HepG2 (cell line): ENCODE data around the gene DGKG. TPM values are rescaled to one million over a fixed set of nuclear protein-coding genes. Genes with fewer than 3 reads are reported as not detected.

Source experiments
- ATAC-seq: fragments of 200-7000 bp; cut with Tn5 transposase; 3 replicates; pipeline ENCODE4 v1.9.1; 2020; ENCODE audit warnings: mild to moderate bottlenecking, moderate library complexity
- BruUV-seq: library from RNA; stranded (reverse); fragments of 400-500 nt; replicated peaks from 2 replicates; lab custom pipeline; 2021; lab: Mats Ljungman, UMichigan
- CTCF ChIA-PET: fragments of 300-600 bp; formaldehyde crosslinking; extraction: SDS; loops from one replicate; lab custom pipeline; 2021; ENCODE audit warnings: low total read pairs, inconsistent platforms, low intra/inter-chr PET ratio; lab: Yijun Ruan, JAX
- POLR2A ChIA-PET: fragments of 350-600 bp; sonication (Branson Sonifier 250); formaldehyde crosslinking; loops from one replicate; lab custom pipeline; 2020; ENCODE audit warnings: antibody characterized with exemption, inconsistent platforms; lab: Yijun Ruan, JAX
- DNase-seq: peaks from one replicate; pipeline ENCODE4 v3.0.0-alpha.2; 2015; ENCODE audit warnings: low spot score
- FAIRE-seq: peaks from 3 replicates; lab custom pipeline; 2011; peaks lifted over from hg19 to GRCh38; lab: Jason Lieb, UNC
- H2AFZ ChIP-seq: one replicate; pipeline ENCODE4 v1.6.1; 2011; ENCODE audit warnings: low read length, inconsistent platforms
- H3K27ac ChIP-seq: fragments of 300-600 bp; 3 replicates; pipeline ENCODE4 v1.8.0; 2011; ENCODE audit warnings: mixed run types, mild to moderate bottlenecking, mixed read lengths, low read length, inconsistent platforms; ENCODE audit not compliant: insufficient read depth; ENCODE audit errors: extremely low read length
- H3K27me3 ChIP-seq, 2 experiments: fragments of 200-600 bp in 1 of 2; 2 replicates in 1 of 2; 3 replicates in 1 of 2; pipeline versions ENCODE4 v1.6.0 to v1.8.0; 2011; ENCODE audit warnings: low read length in 2 of 2, mild to moderate bottlenecking in 2 of 2, moderate library complexity in 2 of 2, inconsistent platforms in 1 of 2; ENCODE audit not compliant: insufficient read depth in 2 of 2, control insufficient read depth in 1 of 2
- H3K36me3 ChIP-seq, 2 experiments: fragments of 200-600 bp in 1 of 2; replicated peaks in 1 of 2; 2 replicates in 1 of 2; 3 replicates in 1 of 2; pipeline versions ENCODE4 v1.5.1 to v1.8.0; 2011; ENCODE audit warnings: low read length in 2 of 2, inconsistent platforms in 1 of 2; ENCODE audit not compliant: insufficient read depth in 2 of 2, control insufficient read depth in 1 of 2
- H3K4me1 ChIP-seq: 2 replicates; pipeline ENCODE4 v1.5.1; 2012; ENCODE audit warnings: low read length, inconsistent platforms; ENCODE audit not compliant: insufficient read depth
- H3K4me2 ChIP-seq: 2 replicates; pipeline ENCODE4 v1.6.0; 2011; ENCODE audit warnings: low read depth, low read length, inconsistent platforms
- H3K4me3 ChIP-seq, 3 experiments: fragments of 200-600 bp in 1 of 3; sonication (generic), shearing (Covaris generic) in 1 of 3; replicated peaks in 1 of 3; 2 replicates each; pipeline ENCODE4 v1.5.1; 2011 to 2016; ENCODE audit warnings: low read length in 3 of 3, inconsistent platforms in 2 of 3, low read depth in 2 of 3, mild to moderate bottlenecking in 2 of 3, control low read depth in 1 of 3, mixed read lengths in 1 of 3; ENCODE audit not compliant: insufficient read depth in 1 of 3
- H3K79me2 ChIP-seq: one replicate; pipeline ENCODE4 v1.6.1; 2011; ENCODE audit warnings: low read length, inconsistent platforms; ENCODE audit not compliant: insufficient read depth
- H3K9ac ChIP-seq: 2 replicates; pipeline ENCODE4 v1.6.0; 2011; ENCODE audit warnings: mild to moderate bottlenecking, low read depth, low read length, inconsistent platforms; ENCODE audit not compliant: insufficient read depth
- H3K9me3 ChIP-seq: 2 replicates; pipeline ENCODE4 v1.5.1; 2012; ENCODE audit warnings: mild to moderate bottlenecking, low read length
- H4K20me1 ChIP-seq: 2 replicates; pipeline ENCODE4 v1.6.0; 2011; ENCODE audit warnings: inconsistent platforms, mild to moderate bottlenecking, low read length, moderate library complexity; ENCODE audit not compliant: insufficient read depth
- ARNT2 ChIP-seq: sonication (generic); formaldehyde crosslinking; IDR thresholded peaks from 2 replicates; pipeline ENCODE4 v1.8.0; 2022; ENCODE audit warnings: mild to moderate bottlenecking, low read depth, missing genetic modification reagents, moderate library complexity
- CCDC6 ChIP-seq: sonication (generic); formaldehyde crosslinking; IDR thresholded peaks from 2 replicates; pipeline ENCODE4 v1.8.1; 2022; ENCODE audit warnings: mild to moderate bottlenecking, missing genetic modification reagents, moderate library complexity
- ETV6 ChIP-seq: sonication (generic); formaldehyde crosslinking; conservative IDR thresholded peaks from 2 replicates; pipeline ENCODE4 v1.4.0; 2020; ENCODE audit warnings: missing genetic modification reagents
- GZF1 ChIP-seq: sonication (generic); formaldehyde crosslinking; IDR thresholded peaks from 2 replicates; pipeline ENCODE4 v1.5.1; 2020; ENCODE audit warnings: mild to moderate bottlenecking, missing genetic modification reagents
- HDAC6 ChIP-seq: fragments of 200-600 bp; sonication (generic); IDR thresholded peaks from 2 replicates; pipeline ENCODE4 v1.7.0; 2017; ENCODE audit warnings: mild to moderate bottlenecking, antibody characterized with exemption, low read length, low read depth
- HNF4G ChIP-seq, 2 experiments: sonication (generic) in 1 of 2; formaldehyde crosslinking in 1 of 2; IDR thresholded peaks; 2 replicates each; pipeline versions ENCODE4 v1.4.0 to v1.6.1; 2011 to 2020; ENCODE audit warnings: borderline replicate concordance in 2 of 2, low read depth in 2 of 2, mild to moderate bottlenecking in 2 of 2, low read length in 1 of 2, missing genetic modification reagents in 1 of 2, moderate library complexity in 1 of 2
- HOXA7 ChIP-seq: sonication (generic); formaldehyde crosslinking; IDR thresholded peaks from 2 replicates; pipeline ENCODE4 v1.8.1; 2022; ENCODE audit warnings: mild to moderate bottlenecking, missing genetic modification reagents, moderate library complexity
- HOXA9 ChIP-seq: sonication (generic); formaldehyde crosslinking; IDR thresholded peaks from 2 replicates; pipeline ENCODE4 v1.8.1; 2022; ENCODE audit warnings: missing genetic modification reagents, mild to moderate bottlenecking, moderate library complexity, borderline replicate concordance
- KDM4B ChIP-seq: sonication (generic); formaldehyde crosslinking; IDR thresholded peaks from 2 replicates; pipeline ENCODE4 v1.4.0; 2020; ENCODE audit warnings: missing genetic modification reagents
- MAFF ChIP-seq: IDR thresholded peaks from 2 replicates; pipeline ENCODE4 v1.6.1; 2011; ENCODE audit warnings: low read depth, low read length, improper control_type of control experiment
- MEIS1 ChIP-seq: sonication (generic); formaldehyde crosslinking; IDR thresholded peaks from 2 replicates; pipeline ENCODE4 v1.9.0; 2021; ENCODE audit warnings: mild to moderate bottlenecking, missing genetic modification reagents, moderate library complexity, borderline replicate concordance
- MIER2 ChIP-seq: IDR thresholded peaks from 2 replicates; pipeline ENCODE4 v1.6.1; 2016; ENCODE audit warnings: missing biosample characterization, missing genetic modification reagents
- MXI1 ChIP-seq: IDR thresholded peaks from 3 replicates; pipeline ENCODE4 v1.6.1; 2012; ENCODE audit warnings: low read depth, low read length, inconsistent platforms, borderline replicate concordance
- NFRKB ChIP-seq: fragments of 450-650 bp; IDR thresholded peaks from 2 replicates; pipeline ENCODE4 v1.6.1; 2017
- NFYC ChIP-seq: IDR thresholded peaks from 2 replicates; pipeline ENCODE4 v1.6.1; 2016; ENCODE audit warnings: missing genetic modification reagents, missing compliant biosample characterization
- PHF5A ChIP-seq: IDR thresholded peaks from one replicate; pipeline ENCODE4 v1.6.1; 2018; ENCODE audit warnings: low read depth, missing genetic modification reagents; ENCODE audit not compliant: unreplicated experiment
- PLRG1 ChIP-seq: fragments of 450-650 bp; conservative IDR thresholded peaks from 2 replicates; pipeline ENCODE4 v1.6.1; 2016
- RCOR2 ChIP-seq: IDR thresholded peaks from 2 replicates; pipeline ENCODE4 v1.6.1; 2016; ENCODE audit warnings: missing biosample characterization, missing genetic modification reagents
- SALL2 ChIP-seq: sonication (generic); formaldehyde crosslinking; IDR thresholded peaks from 2 replicates; pipeline ENCODE4 v1.8.1; 2023; ENCODE audit warnings: mild to moderate bottlenecking, missing genetic modification reagents, inconsistent platforms
- SKI ChIP-seq: fragments of 450-650 bp; IDR thresholded peaks from one replicate; pipeline ENCODE4 v1.6.1; 2018; ENCODE audit warnings: mild to moderate bottlenecking; ENCODE audit not compliant: partially characterized antibody
- TCF12 ChIP-seq, 2 experiments: fragments of 450-650 bp in 1 of 2; sonication (generic) in 1 of 2; formaldehyde crosslinking in 1 of 2; IDR thresholded peaks; 2 replicates each; pipeline versions ENCODE4 v1.6.1 to v1.8.0; 2017 to 2022; ENCODE audit warnings: antibody characterized with exemption in 1 of 2, mild to moderate bottlenecking in 1 of 2, missing genetic modification reagents in 1 of 2, moderate library complexity in 1 of 2
- WIZ ChIP-seq: sonication (generic); formaldehyde crosslinking; IDR thresholded peaks from 2 replicates; pipeline ENCODE4 v1.5.1; 2020; ENCODE audit warnings: mild to moderate bottlenecking, missing genetic modification reagents
- ZBTB21 ChIP-seq: sonication (generic); formaldehyde crosslinking; IDR thresholded peaks from 2 replicates; pipeline ENCODE4 v1.4.0; 2020; ENCODE audit warnings: missing genetic modification reagents
- ZNF30 ChIP-seq: sonication (generic); formaldehyde crosslinking; IDR thresholded peaks from 2 replicates; pipeline ENCODE4 v1.5.0; 2020; ENCODE audit warnings: mild to moderate bottlenecking, missing genetic modification reagents
- ZNF543 ChIP-seq: sonication (generic); formaldehyde crosslinking; IDR thresholded peaks from 2 replicates; pipeline ENCODE4 v1.4.0; 2020; ENCODE audit warnings: mild to moderate bottlenecking, missing genetic modification reagents
- ZNF546 ChIP-seq: sonication (generic); formaldehyde crosslinking; conservative IDR thresholded peaks from 2 replicates; pipeline ENCODE4 v1.8.1; 2023; ENCODE audit warnings: mild to moderate bottlenecking, missing genetic modification reagents
- ZNF614 ChIP-seq: IDR thresholded peaks from 2 replicates; pipeline ENCODE4 v1.6.1; 2018; ENCODE audit warnings: missing biosample characterization, missing genetic modification reagents, inconsistent platforms, borderline replicate concordance
- WGBS: methylation state at CpG from one replicate; pipeline ENCODE4 v1.1.6; 2017; ENCODE audit warnings: low lambda C conversion rate; 5-methylcytosine and 5-hydroxymethylcytosine counted together
- in situ Hi-C: cut with HindIII; loops from 2 replicates; pipeline ENCODE4 v1.10.0; 2017; ENCODE audit warnings: low pct_unique_long_range_greater_than_20kb; ENCODE audit not compliant: extremely low pct_ligation_motif_present
- intact Hi-C: fragments of 100-400 bp; cut with micrococcal nuclease; formaldehyde crosslinking; loops from one replicate; pipeline ENCODE4 v1.10.0; 2022; ENCODE audit not compliant: unreplicated experiment
- polyA plus RNA-seq, 8 experiments: library from polyadenylated mRNA; depleted of rRNA in 3 of 8; stranded (reverse) in 7 of 8; unstranded in 1 of 8; fragments of >200 nt; fragmentation: Illumina TruSeq in 4 of 8; extraction: Trizol in 4 of 8; gene quantifications; 2 replicates each; pipeline versions ENCODE4 v1.2.1 to v1.2.3, GENCODE V29; 2011 to 2016; ENCODE audit warnings: low read depth in 4 of 8, missing spikeins in 1 of 8, mixed read lengths in 1 of 8; ENCODE audit not compliant: insufficient read depth in 1 of 8
- total RNA-seq, 5 experiments: library from RNA; depleted of rRNA; stranded (reverse); fragments of >200 nt; fragmentation: Illumina TruSeq; extraction: Trizol; gene quantifications; 2 replicates each; pipeline ENCODE4 v1.2.3, GENCODE V29; 2016; ENCODE audit warnings: low read depth in 1 of 5

The DGKG gene
- total and polyA plus RNA-seq, 2 of the 13 experiments (the other 11 are each of a cell fraction or from before 2014, with no cell fraction given) = 3.8 to 6.2 TPM

- peak overlapping the region; percentile 65 for H2AFZ ChIP-seq
- FAIRE-seq (peak; percentile 96), ATAC-seq (peak; percentile 99), DNase-seq (peak; percentile 92)
- intact Hi-C loops (loop anchor here (1.0 to 5.0 kb wide), 6 partner anchors 31 to 259 kb away; partner anchors contain the start of gene ETV5), in situ Hi-C loops (loop anchor here (5.0 to 10.0 kb wide), 2 partner anchors 127 to 260 kb away; no protein-coding TSS in a partner anchor)
- H3K9me3 ChIP-seq = no peaks in the 10 kb centered on the region
- peaks cover 19% of the 10 kb centered on the region for H3K4me1 ChIP-seq
- H3K9ac ChIP-seq = peak overlapping the region; percentile 60
- BruUV-seq = TSS peak; percentile 54
- no peaks in the 10 kb centered on the region for H3K79me2 ChIP-seq
- 7% methylated on average over 13 of the region's 21 CpGs for whole genome bisulfite sequencing
- no peaks in the 10 kb centered on the region; a peak in 1 of 5 replicates for H3K36me3 ChIP-seq
- H3K4me2 ChIP-seq = peak overlapping the region; percentile 90
- H3K27me3 ChIP-seq = no peaks in the 10 kb centered on the region
- H3K4me3 ChIP-seq = peak overlapping the region; percentile 66 to 78 (median 75)
- H4K20me1 ChIP-seq = no peaks in the 10 kb centered on the region
- peak overlapping the region; percentile 64 for H3K27ac ChIP-seq
- ChIA-PET CTCF (interaction anchor here (0.7 to 3.1 kb wide), 9 partner anchors 32 to 298 kb away, joined by 3 to 33 read pairs (median 6); partner anchors contain the start of gene ETV5), POLR2A (interaction anchor here (0.6 to 1.7 kb wide), 9 partner anchors 32 to 269 kb away, joined by 3 to 9 read pairs (median 4); partner anchors contain the start of gene ETV5)
- no peak; the same call in 1 of the 2 replicates for TF ChIP-seq RCOR2 (CRISPR knock-in tag)
- TF ChIP-seq SKI = peak; percentile 35
- TF ChIP-seq MXI1 = peak; percentile 95; the same call in 2 of the 3 replicates
- no peak for TF ChIP-seq ZNF543
- peak; percentile 86 for TF ChIP-seq ZNF614 (CRISPR knock-in tag)
- TF ChIP-seq NFYC (CRISPR knock-in tag) = no peak
- TF ChIP-seq HDAC6 = no peak
- TF ChIP-seq MEIS1 = no peak
- TF ChIP-seq GZF1 (CRISPR knock-in tag) = no peak
- no peak for TF ChIP-seq HNF4G (IDR thresholded peaks at IDR 0.05; ENCODE audit: borderline replicate concordance, low read depth, low read length)
- TF ChIP-seq HNF4G (CRISPR knock-in tag; IDR thresholded peaks at IDR 0.05; ENCODE audit: borderline replicate concordance, low read depth) = no peak
- no peak for TF ChIP-seq KDM4B (CRISPR knock-in tag)
- no peak for TF ChIP-seq HOXA9 (CRISPR knock-in tag)
- no peak for TF ChIP-seq TCF12 (IDR thresholded peaks at IDR 0.05)
- no peak for TF ChIP-seq TCF12 (CRISPR knock-in tag; IDR thresholded peaks at IDR 0.05)
- TF ChIP-seq MIER2 (CRISPR knock-in tag) = 0 out of 2 replicates have a peak, but pooled peaks have one; percentile 26
- peak; percentile 40 for TF ChIP-seq PHF5A (CRISPR knock-in tag)
- no peak for TF ChIP-seq ZBTB21
- TF ChIP-seq NFRKB = no peak
- TF ChIP-seq MAFF = peak; percentile 89
- TF ChIP-seq ARNT2 (CRISPR knock-in tag) = no peak; the same call in 1 of the 2 replicates
- no peak for TF ChIP-seq WIZ (CRISPR knock-in tag)
- TF ChIP-seq HOXA7 (CRISPR knock-in tag) = no peak
- TF ChIP-seq PLRG1 = no peak
- TF ChIP-seq ZNF546 (CRISPR knock-in tag) = no peak
- TF ChIP-seq ZNF30 = no peak
- no peak for TF ChIP-seq ETV6 (CRISPR knock-in tag)
- TF ChIP-seq CCDC6 (CRISPR knock-in tag) = 0 out of 2 replicates have a peak, but pooled peaks have one; percentile 28
- no peak for TF ChIP-seq SALL2 (CRISPR knock-in tag)
Observed at GRCh38 chr3:186241910-186242821, 119.9 kb downstream of the DGKG start.
